Epithelial cell of esophagus (primary cell): ENCODE results near the gene SNRNP25.

Experiments
- DNase-seq: peaks from one replicate; pipeline ENCODE4 v3.0.0; 2010; ENCODE audit warnings: low read depth
- H3K4me3 ChIP-seq: 2 replicates; pipeline ENCODE4 v1.5.1; 2011; ENCODE audit warnings: mild to moderate bottlenecking, low read length, control low read depth
- TF ChIP-seq, protein P1 (sequence below): IDR thresholded peaks from 2 replicates; pipeline ENCODE4 v1.5.1; 2011; ENCODE audit warnings: low read depth, mild to moderate bottlenecking, low read length, control low read depth, inconsistent platforms; ENCODE audit not compliant: insufficient read depth; ENCODE audit errors: missing control alignments

SNRNP25 gene

DNA sequence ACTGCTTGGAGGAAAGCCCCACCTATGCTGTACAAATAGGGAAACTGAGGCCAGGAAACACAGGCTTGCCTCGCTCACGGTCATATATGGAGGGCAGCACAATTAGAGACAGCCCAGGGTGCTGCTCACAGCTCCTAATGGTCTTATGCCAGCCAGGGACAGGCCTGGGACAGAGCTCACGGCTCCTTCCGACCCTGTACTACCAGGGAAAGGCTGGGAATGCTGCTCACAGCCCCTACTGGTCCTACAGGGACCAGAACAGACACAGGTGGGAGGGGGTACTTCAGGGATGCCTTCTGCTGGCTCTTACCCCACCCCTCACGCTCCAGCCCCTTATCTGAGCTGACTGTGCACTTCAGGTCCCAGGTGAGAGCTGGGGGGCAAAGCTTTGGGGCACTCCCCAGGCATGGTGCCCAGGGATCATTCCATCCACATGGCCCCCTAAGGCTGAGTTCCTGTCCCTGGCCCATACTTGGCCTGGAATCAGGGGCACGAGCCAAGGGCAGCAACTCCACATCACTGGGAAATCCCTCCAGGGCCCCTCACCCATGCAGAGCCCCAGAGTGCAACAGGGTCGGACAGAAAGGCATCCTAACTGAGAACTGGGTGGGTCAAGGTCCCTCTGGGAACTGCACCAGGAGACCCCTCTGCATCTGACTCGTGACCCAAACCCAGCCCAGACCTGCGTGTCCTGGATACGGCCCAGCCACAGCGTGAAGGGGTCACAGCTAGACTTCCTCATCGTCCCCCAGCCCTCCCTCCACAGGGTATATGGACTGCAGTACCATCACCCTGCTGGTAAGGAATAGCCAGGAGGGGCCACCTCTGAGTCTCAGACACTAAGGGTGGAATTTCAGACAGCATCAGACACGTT, 12.9 kb downstream of the SNRNP25 start:
- no peak overlapping the region for H3K4me3 ChIP-seq
- TF ChIP-seq, protein P1, sequence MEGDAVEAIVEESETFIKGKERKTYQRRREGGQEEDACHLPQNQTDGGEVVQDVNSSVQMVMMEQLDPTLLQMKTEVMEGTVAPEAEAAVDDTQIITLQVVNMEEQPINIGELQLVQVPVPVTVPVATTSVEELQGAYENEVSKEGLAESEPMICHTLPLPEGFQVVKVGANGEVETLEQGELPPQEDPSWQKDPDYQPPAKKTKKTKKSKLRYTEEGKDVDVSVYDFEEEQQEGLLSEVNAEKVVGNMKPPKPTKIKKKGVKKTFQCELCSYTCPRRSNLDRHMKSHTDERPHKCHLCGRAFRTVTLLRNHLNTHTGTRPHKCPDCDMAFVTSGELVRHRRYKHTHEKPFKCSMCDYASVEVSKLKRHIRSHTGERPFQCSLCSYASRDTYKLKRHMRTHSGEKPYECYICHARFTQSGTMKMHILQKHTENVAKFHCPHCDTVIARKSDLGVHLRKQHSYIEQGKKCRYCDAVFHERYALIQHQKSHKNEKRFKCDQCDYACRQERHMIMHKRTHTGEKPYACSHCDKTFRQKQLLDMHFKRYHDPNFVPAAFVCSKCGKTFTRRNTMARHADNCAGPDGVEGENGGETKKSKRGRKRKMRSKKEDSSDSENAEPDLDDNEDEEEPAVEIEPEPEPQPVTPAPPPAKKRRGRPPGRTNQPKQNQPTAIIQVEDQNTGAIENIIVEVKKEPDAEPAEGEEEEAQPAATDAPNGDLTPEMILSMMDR: no peak

GRCh38 chr16:67183-67791, 13.7 kb downstream of the SNRNP25 start:
- H3K4me3 ChIP-seq: no peak overlapping the region
- no peak for DNase-seq
- TF ChIP-seq, protein P1: no peak

More for the DNA sequence above, 12.9 kb downstream of the SNRNP25 start:
- DNase-seq: no peak

DNA sequence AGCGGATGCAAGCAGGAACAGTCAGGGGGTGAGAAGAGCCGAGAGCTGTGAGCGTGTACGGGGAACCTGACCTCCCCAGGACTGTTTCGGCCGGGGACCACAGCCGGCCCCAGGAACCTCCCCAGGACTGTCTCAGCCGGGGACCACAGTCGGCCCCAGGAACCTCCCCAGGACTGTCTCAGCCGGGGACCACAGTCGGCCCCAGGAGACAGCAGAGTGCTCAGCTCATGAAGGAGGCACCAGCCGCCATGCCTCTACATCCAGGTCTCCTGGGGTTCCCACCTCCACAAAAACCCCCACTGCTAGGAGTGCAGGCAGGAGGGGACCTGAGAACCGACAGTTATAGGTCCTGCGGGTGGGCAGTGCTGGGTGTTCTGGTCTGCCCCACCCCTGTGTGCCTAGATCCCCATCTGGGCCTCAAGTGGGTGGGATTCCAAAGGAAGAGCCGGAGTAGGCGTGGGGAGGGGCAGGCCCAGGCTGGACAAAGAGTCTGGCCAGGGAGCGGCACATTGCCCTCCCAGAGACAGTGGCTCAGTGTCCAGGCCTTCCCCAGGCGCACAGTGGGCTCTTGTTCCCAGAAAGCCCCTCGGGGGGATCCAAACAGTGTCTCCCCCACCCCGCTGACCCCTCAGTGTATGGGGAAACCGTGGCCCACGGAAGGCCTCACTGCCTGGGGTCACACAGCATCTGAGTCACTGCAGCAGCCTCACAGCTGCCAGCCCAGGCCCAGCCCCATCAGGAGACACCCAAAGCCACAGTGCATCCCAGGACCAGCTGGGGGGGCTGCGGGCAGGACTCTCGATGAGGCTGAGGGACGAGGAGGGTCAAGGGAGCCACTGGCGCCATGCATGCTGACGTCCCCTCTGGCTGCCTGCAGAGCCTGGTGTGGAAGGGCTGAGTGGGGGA, 14.5 kb downstream of the SNRNP25 start:
- no peak overlapping the region for H3K4me3 ChIP-seq
- DNase-seq: no peak
- TF ChIP-seq, protein P1: no peak

GRCh38 chr16:69181-69580, 15.6 kb downstream of the SNRNP25 start:
- DNase-seq: no peak
- TF ChIP-seq, protein P1: no peak
- no peak overlapping the region for H3K4me3 ChIP-seq

DNA sequence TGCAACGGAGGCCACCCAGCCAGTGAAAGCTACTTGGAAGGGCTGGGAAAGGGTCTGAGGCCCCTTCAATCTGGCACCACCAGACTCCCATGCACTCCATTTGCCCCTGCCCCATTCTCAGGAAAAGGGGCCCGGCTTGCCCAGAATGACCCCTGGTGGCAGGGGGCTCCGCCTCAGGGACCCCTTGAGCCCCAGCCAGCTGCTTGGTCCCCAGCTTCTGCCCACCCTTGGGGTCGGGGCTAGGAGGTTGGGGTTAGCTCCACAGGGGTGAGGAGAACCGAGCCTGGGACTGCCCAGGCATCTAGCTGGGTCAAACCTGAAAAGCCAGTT, 17.5 kb downstream of the SNRNP25 start:
- TF ChIP-seq, protein P1: no peak
- peak overlapping the region; percentile 81 for H3K4me3 ChIP-seq
- no peak for DNase-seq

DNA sequence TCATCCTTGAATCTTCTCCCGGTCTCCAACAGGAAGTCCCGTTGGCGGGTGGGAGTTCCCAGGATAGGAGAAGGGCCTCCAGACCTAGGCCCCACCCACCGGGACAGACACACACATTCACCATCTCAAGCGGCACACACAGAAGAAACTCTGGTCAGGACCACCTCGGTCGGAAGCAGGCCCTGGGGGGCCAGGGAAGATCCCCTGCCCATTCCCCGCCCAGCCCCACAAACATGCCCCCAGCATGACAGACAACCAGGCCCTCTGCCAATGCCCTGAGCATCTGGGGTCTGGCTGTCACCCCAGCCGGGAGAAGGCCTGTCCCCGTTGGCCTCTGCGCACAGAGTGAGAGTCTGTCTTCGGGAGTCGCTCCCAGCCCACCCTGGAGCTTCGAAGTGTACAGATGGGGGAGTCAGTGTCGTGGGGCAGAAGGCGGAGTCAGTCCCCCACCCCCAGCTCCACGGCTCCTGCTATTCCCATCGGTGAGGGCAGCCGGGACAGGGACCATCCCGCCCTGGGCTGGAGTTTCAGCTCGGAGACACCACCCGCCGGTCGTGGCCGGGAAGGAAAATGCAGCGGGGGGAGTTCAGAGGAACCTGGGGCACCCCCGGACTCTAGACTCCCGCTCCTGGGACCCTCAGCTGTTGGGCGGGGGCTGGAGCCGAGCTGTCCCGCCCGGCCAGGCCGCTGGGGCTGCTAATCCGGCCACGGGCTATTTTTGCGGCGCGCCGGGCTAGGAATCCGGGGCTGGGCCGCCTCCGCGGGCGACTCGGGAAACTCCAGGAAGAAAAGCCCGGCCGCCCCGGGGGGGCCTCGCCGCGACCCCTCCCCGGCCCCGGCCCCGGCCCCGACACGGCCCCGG, 18.1 kb downstream of the SNRNP25 start:
- H3K4me3 ChIP-seq: peak overlapping the region; percentile 81
- TF ChIP-seq, protein P1: no peak

More for the DNA sequence above, 18.1 kb downstream of the SNRNP25 start:
- DNase-seq: peak; percentile 95
